ENCODE results near the gene EPB41L3. TPM values are rescaled to one million over a fixed set of nuclear protein-coding genes. Genes with fewer than 3 reads are reported as not detected.

The EPB41L3 gene
- polyA plus RNA-seq, 6 donors from 2014 or later: 0.17 to 0.45 (median 0.21) TPM; not detected in 3

- Mint-ChIP-seq H3K27ac (no peak overlapping the region), H3K4me3 (no peak overlapping the region), H3K4me1 (peaks cover 0 to 9% (median 0%) of the 10 kb centered on the region in 3 donors), H3K27me3 (peaks cover 32 to 40% (median 36%) of the 10 kb centered on the region in 3 donors), H3K36me3 (no peaks in the 10 kb centered on the region), H3K9me3 (no peaks in the 10 kb centered on the region)
- no peak for DNase-seq
- ATAC-seq (ENCODE audit: low read depth in 2 of 2): no peak
Measured at GRCh38 chr18:5546660-5547059, 2.9 kb upstream of the EPB41L3 start.

GRCh38 chr18:5543036-5543680 lies 639 bp downstream of the EPB41L3 start:
- Mint-ChIP-seq H3K36me3 (no peaks in the 10 kb centered on the region), H3K9me3 (no peaks in the 10 kb centered on the region), H3K4me3 (peak overlapping the region in 2 of 8 donors; percentile 28 to 62), H3K4me1 (peaks cover 0 to 9% (median 0%) of the 10 kb centered on the region in 3 donors), H3K27ac (no peak overlapping the region), H3K27me3 (peaks cover 44 to 58% (median 48%) of the 10 kb centered on the region in 3 donors)
- no peak for ATAC-seq (ENCODE audit: low read depth in 2 of 2)
- DNase-seq: no peak

- ATAC-seq (ENCODE audit: low read depth in 2 of 2): peak in 1 of 2 donors; percentile 28
- DNase-seq: no peak
- Mint-ChIP-seq H3K4me3 (peak overlapping the region; percentile 3 to 75 (median 51)), H3K9me3 (no peaks in the 10 kb centered on the region), H3K4me1 (peaks cover 0 to 9% (median 0%) of the 10 kb centered on the region in 3 donors), H3K27me3 (peaks cover 42 to 62% (median 48%) of the 10 kb centered on the region in 3 donors), H3K27ac (no peak overlapping the region), H3K36me3 (no peaks in the 10 kb centered on the region)
Measured at GRCh38 chr18:5542515-5543035, 1.2 kb downstream of the EPB41L3 start.

- Mint-ChIP-seq H3K27ac (no peak overlapping the region), H3K9me3 (no peaks in the 10 kb centered on the region), H3K4me1 (peaks cover 0 to 9% (median 0%) of the 10 kb centered on the region in 3 donors), H3K27me3 (peaks cover 38 to 57% (median 41%) of the 10 kb centered on the region in 3 donors), H3K4me3 (no peak overlapping the region), H3K36me3 (no peaks in the 10 kb centered on the region)
- no peak for DNase-seq
- ATAC-seq (ENCODE audit: low read depth in 2 of 2): no peak
Measured at GRCh38 chr18:5541644-5542043, 2.2 kb downstream of the EPB41L3 start.

- Mint-ChIP-seq H3K9me3 (no peaks in the 10 kb centered on the region), H3K4me3 (no peak overlapping the region), H3K27ac (no peak overlapping the region), H3K4me1 (peaks cover 0 to 9% (median 0%) of the 10 kb centered on the region in 3 donors), H3K36me3 (no peaks in the 10 kb centered on the region), H3K27me3 (peaks cover 19 to 54% (median 35%) of the 10 kb centered on the region in 3 donors)
- DNase-seq: no peak
- ATAC-seq (ENCODE audit: low read depth in 2 of 2): no peak
Measured at GRCh38 chr18:5539391-5539790, 4.4 kb downstream of the EPB41L3 start.

GRCh38 chr18:5538544-5538943 lies 5.3 kb downstream of the EPB41L3 start:
- DNase-seq (no peak), ATAC-seq (ENCODE audit: low read depth in 2 of 2) (no peak)
- Mint-ChIP-seq H3K9me3 (no peaks in the 10 kb centered on the region), H3K4me1 (peaks cover 0 to 7% (median 0%) of the 10 kb centered on the region in 3 donors), H3K27ac (peak overlapping the region in 1 of 6 donors; percentile 48), H3K36me3 (no peaks in the 10 kb centered on the region), H3K4me3 (no peak overlapping the region), H3K27me3 (peaks cover 16 to 50% (median 33%) of the 10 kb centered on the region in 3 donors)

- DNase-seq (no peak), ATAC-seq (ENCODE audit: low read depth in 2 of 2) (no peak)
- Mint-ChIP-seq H3K9me3 (no peaks in the 10 kb centered on the region), H3K27me3 (peaks cover 16 to 50% (median 37%) of the 10 kb centered on the region in 3 donors), H3K36me3 (no peaks in the 10 kb centered on the region), H3K27ac (no peak overlapping the region), H3K4me1 (peaks cover 0 to 7% (median 0%) of the 10 kb centered on the region in 3 donors), H3K4me3 (no peak overlapping the region)
Measured at GRCh38 chr18:5537860-5538259, 5.9 kb downstream of the EPB41L3 start.

- Mint-ChIP-seq H3K36me3 (no peaks in the 10 kb centered on the region), H3K4me1 (no peaks in the 10 kb centered on the region), H3K27me3 (peaks cover 17 to 31% (median 22%) of the 10 kb centered on the region in 3 donors), H3K27ac (peak overlapping the region in 1 of 6 donors; percentile 30), H3K9me3 (peaks cover 0 to 1% (median 0%) of the 10 kb centered on the region in 7 donors), H3K4me3 (no peak overlapping the region)
- no peak for ATAC-seq (ENCODE audit: low read depth in 2 of 2)
- DNase-seq: no peak
Measured at GRCh38 chr18:5534845-5535244, 9.0 kb downstream of the EPB41L3 start.

GRCh38 chr18:5532066-5532465 lies 11.7 kb downstream of the EPB41L3 start:
- Mint-ChIP-seq H3K4me1 (no peaks in the 10 kb centered on the region), H3K36me3 (no peaks in the 10 kb centered on the region), H3K4me3 (no peak overlapping the region), H3K9me3 (peaks cover 0 to 1% (median 0%) of the 10 kb centered on the region in 7 donors), H3K27me3 (peaks cover 17 to 21% (median 19%) of the 10 kb centered on the region in 3 donors), H3K27ac (no peak overlapping the region)
- DNase-seq (no peak), ATAC-seq (ENCODE audit: low read depth in 2 of 2) (no peak)

GRCh38 chr18:5530629-5531178 lies 13.1 kb downstream of the EPB41L3 start:
- ATAC-seq (ENCODE audit: low read depth in 2 of 2) (no peak), DNase-seq (no peak)
- Mint-ChIP-seq H3K4me1 (no peaks in the 10 kb centered on the region), H3K27ac (no peak overlapping the region), H3K36me3 (no peaks in the 10 kb centered on the region), H3K4me3 (peak overlapping the region in 1 of 8 donors; percentile 65), H3K9me3 (peaks cover 0 to 1% (median 0%) of the 10 kb centered on the region in 7 donors), H3K27me3 (peaks cover 17 to 21% (median 19%) of the 10 kb centered on the region in 3 donors)

GRCh38 chr18:5529471-5529870 lies 14.3 kb downstream of the EPB41L3 start:
- no peak for DNase-seq
- Mint-ChIP-seq H3K4me3 (no peak overlapping the region), H3K4me1 (no peaks in the 10 kb centered on the region), H3K9me3 (peaks cover 0 to 1% (median 0%) of the 10 kb centered on the region in 7 donors), H3K27me3 (peaks cover 14 to 22% (median 21%) of the 10 kb centered on the region in 3 donors), H3K36me3 (no peaks in the 10 kb centered on the region), H3K27ac (peak overlapping the region in 1 of 6 donors; percentile 12)
- ATAC-seq (ENCODE audit: low read depth in 2 of 2): no peak

- no peaks in the 10 kb centered on the region for H3K4me1 Mint-ChIP-seq
- H3K27me3 Mint-ChIP-seq: peaks cover 15 to 24% (median 16%) of the 10 kb centered on the region in 3 donors
- DNase-seq (no peak), ATAC-seq (ENCODE audit: low read depth in 2 of 2) (no peak)
- H3K4me3 Mint-ChIP-seq: no peak overlapping the region
- H3K36me3 Mint-ChIP-seq: no peaks in the 10 kb centered on the region
- peaks cover 0 to 1% (median 0%) of the 10 kb centered on the region in 7 donors for H3K9me3 Mint-ChIP-seq
- peak overlapping the region in 2 of 6 donors; percentile 20 to 23 for H3K27ac Mint-ChIP-seq
Measured at GRCh38 chr18:5527603-5528002, 16.2 kb downstream of the EPB41L3 start.

- Mint-ChIP-seq H3K27me3 (peaks cover 12 to 13% (median 13%) of the 10 kb centered on the region in 3 donors), H3K36me3 (no peaks in the 10 kb centered on the region), H3K4me1 (no peaks in the 10 kb centered on the region), H3K4me3 (no peak overlapping the region), H3K27ac (no peak overlapping the region), H3K9me3 (no peaks in the 10 kb centered on the region)
- ATAC-seq (ENCODE audit: low read depth in 2 of 2) (no peak), DNase-seq (no peak)
Measured at GRCh38 chr18:5524660-5525059, 19.1 kb downstream of the EPB41L3 start.

GRCh38 chr18:5521000-5521399 lies 22.8 kb downstream of the EPB41L3 start:
- H3K4me3 Mint-ChIP-seq: no peak overlapping the region
- DNase-seq: no peak
- peaks cover 8 to 26% (median 16%) of the 10 kb centered on the region in 3 donors for H3K27me3 Mint-ChIP-seq
- peaks cover 3% of the 10 kb centered on the region in 3 donors for H3K4me1 Mint-ChIP-seq
- H3K27ac Mint-ChIP-seq: no peak overlapping the region
- H3K36me3 Mint-ChIP-seq: no peaks in the 10 kb centered on the region
- ATAC-seq (ENCODE audit: low read depth in 2 of 2): no peak
- H3K9me3 Mint-ChIP-seq: peaks cover 0 to 2% (median 0%) of the 10 kb centered on the region in 7 donors

Measured in naive B cell (primary cell).